K562 (cell line): Measurements from ENCODE around the gene ZDHHC18. TPM values are rescaled to one million over a fixed set of nuclear protein-coding genes. Genes with fewer than 3 reads are reported as not detected.

Experiments
- ASH1L ChIP-seq: fragments of 450-650 bp; IDR thresholded peaks from 2 replicates; pipeline ENCODE4 v1.6.1; 2018; ENCODE audit warnings: borderline replicate concordance, mild to moderate bottlenecking, low read depth; ENCODE audit not compliant: partially characterized antibody
- BRD4 ChIP-seq: fragments of 200-600 bp; sonication (generic); IDR thresholded peaks from 2 replicates; pipeline ENCODE4 v1.6.1; 2017; ENCODE audit warnings: inconsistent platforms
- BRD9 ChIP-seq: fragments of 450-650 bp; IDR thresholded peaks from 2 replicates; pipeline ENCODE4 v1.6.1; 2018; ENCODE audit warnings: low read depth; ENCODE audit not compliant: partially characterized antibody
- E2F3 ChIP-seq: fragments of 250-450 bp; sonication (Bioruptor Pico); IDR thresholded peaks from 2 replicates; pipeline ENCODE4 v1.4.0; 2020; ENCODE audit warnings: mild to moderate bottlenecking
- GABPB1 ChIP-seq: sonication (generic); formaldehyde crosslinking; IDR thresholded peaks from 2 replicates; pipeline ENCODE4 v1.8.0; 2022; ENCODE audit warnings: mild to moderate bottlenecking, missing genetic modification reagents
- GMEB1 ChIP-seq: fragments of 250-450 bp; sonication (Bioruptor Pico); IDR thresholded peaks from 2 replicates; pipeline ENCODE4 v1.4.0; 2020; ENCODE audit warnings: mild to moderate bottlenecking
- HBP1 ChIP-seq: fragments of 450-650 bp; formaldehyde crosslinking; IDR thresholded peaks from 2 replicates; pipeline ENCODE4 v1.4.0; 2022; ENCODE audit warnings: missing genetic modification characterization
- HDAC3 ChIP-seq: fragments of 450-650 bp; IDR thresholded peaks from 2 replicates; pipeline ENCODE4 v1.6.1; 2018; ENCODE audit warnings: borderline replicate concordance, mild to moderate bottlenecking, moderate library complexity; ENCODE audit not compliant: partially characterized antibody
- ID3 ChIP-seq, 2 experiments: fragments of 250-450 bp in 1 of 2; fragments of 450-650 bp in 1 of 2; sonication (Bioruptor Pico) in 1 of 2; IDR thresholded peaks; 2 replicates each; pipeline versions ENCODE4 v1.6.1 to v1.8.0; 2016 to 2021; ENCODE audit warnings: mild to moderate bottlenecking in 2 of 2, moderate library complexity in 2 of 2, missing compliant biosample characterization in 1 of 2, missing genetic modification characterization in 1 of 2
- MBD2 ChIP-seq: sonication (generic); IDR thresholded peaks from 2 replicates; pipeline ENCODE4 v1.6.1; 2016; ENCODE audit warnings: low read depth, borderline replicate concordance
- MTF1 ChIP-seq: fragments of 250-450 bp; sonication (Bioruptor Pico); IDR thresholded peaks from 2 replicates; pipeline ENCODE4 v1.9.0; 2021; ENCODE audit warnings: moderate library complexity, mild to moderate bottlenecking, inconsistent platforms, borderline replicate concordance
- NFXL1 ChIP-seq: fragments of 450-650 bp; formaldehyde crosslinking; IDR thresholded peaks from 2 replicates; pipeline ENCODE4 v1.4.0; 2021; ENCODE audit warnings: mild to moderate bottlenecking
- RAD21 ChIP-seq, 2 experiments: fragments of 250-450 bp in 1 of 2; fragments of 450-650 bp in 1 of 2; sonication (Bioruptor Pico) in 1 of 2; formaldehyde crosslinking in 1 of 2; IDR thresholded peaks in 1 of 2; conservative IDR thresholded peaks in 1 of 2; 2 replicates each; pipeline versions ENCODE4 v1.4.0 to v1.8.0; 2020 to 2022; ENCODE audit warnings: mild to moderate bottlenecking in 2 of 2, moderate library complexity in 1 of 2
- RB1 ChIP-seq: fragments of 450-650 bp; IDR thresholded peaks from 2 replicates; pipeline ENCODE4 v1.6.1; 2017; ENCODE audit warnings: low read depth, mild to moderate bottlenecking
- RHOXF2B ChIP-seq: fragments of 250-450 bp; sonication (Bioruptor Pico); conservative IDR thresholded peaks from 2 replicates; pipeline ENCODE4 v1.5.1; 2021
- SMAD4 ChIP-seq: fragments of 250-450 bp; sonication (Bioruptor Pico); conservative IDR thresholded peaks from 2 replicates; pipeline ENCODE4 v1.8.0; 2021; ENCODE audit warnings: inconsistent platforms, mild to moderate bottlenecking, moderate library complexity
- SREBF1 ChIP-seq: fragments of 150-350 bp; IDR thresholded peaks from 2 replicates; pipeline ENCODE4 v1.6.1; 2014; ENCODE audit warnings: antibody characterized with exemption, low read depth, low read length, borderline replicate concordance
- SRSF9 ChIP-seq: fragments of 200-400 bp; formaldehyde crosslinking; IDR thresholded peaks from 2 replicates; pipeline ENCODE4 v1.6.1; 2017; ENCODE audit warnings: low read depth, low read length, borderline replicate concordance
- STAT5B ChIP-seq: fragments of 250-450 bp; sonication (Bioruptor Pico); IDR thresholded peaks from 2 replicates; pipeline ENCODE4 v1.8.0; 2021; ENCODE audit warnings: mild to moderate bottlenecking, inconsistent platforms
- THRB ChIP-seq: fragments of 450-650 bp; formaldehyde crosslinking; conservative IDR thresholded peaks from 2 replicates; pipeline ENCODE4 v1.4.0; 2022; ENCODE audit warnings: mild to moderate bottlenecking, missing genetic modification characterization
- ZNF3 ChIP-seq: fragments of 250-450 bp; sonication (Bioruptor Pico); IDR thresholded peaks from 2 replicates; pipeline ENCODE4 v1.5.0; 2021; ENCODE audit warnings: mild to moderate bottlenecking, moderate library complexity
- ZNF384 ChIP-seq: IDR thresholded peaks from 2 replicates; pipeline ENCODE4 v1.6.1; 2012; ENCODE audit warnings: low read depth, low read length, improper control_type of control experiment
- ZNF695 ChIP-seq: fragments of 450-650 bp; formaldehyde crosslinking; IDR thresholded peaks from 2 replicates; pipeline ENCODE4 v1.4.0; 2020; ENCODE audit warnings: mild to moderate bottlenecking, moderate library complexity
- polyA plus RNA-seq, 8 experiments: library from polyadenylated mRNA; depleted of rRNA in 4 of 8; stranded (reverse) in 5 of 8; unstranded in 3 of 8; fragments of >200 nt; fragmentation: Nextera tagmentation in 2 of 8; fragmentation: Illumina TruSeq in 1 of 8; extraction: Ambion mirVana in 2 of 8; extraction: Trizol in 1 of 8; gene quantifications; 2 replicates each; pipeline versions ENCODE4 v1.2.1 to v1.2.3, GENCODE V29; 2011 to 2014; ENCODE audit warnings: inconsistent platforms in 1 of 8, missing spikeins in 1 of 8
- total RNA-seq, 7 experiments: library from RNA; depleted of rRNA in 6 of 7; stranded (reverse); fragments of >200 nt in 6 of 7; fragmentation: Illumina TruSeq in 2 of 7; extraction: Trizol in 2 of 7; gene quantifications; 2 replicates each; pipeline versions ENCODE4 v1.2.1 to v1.2.3, GENCODE V29; 2011 to 2021; ENCODE audit warnings: low replicate concordance in 1 of 7

The ZDHHC18 gene
- total and polyA plus RNA-seq, 9 of the 15 experiments (the other 6 are each of a cell fraction or from before 2014, with no cell fraction given) = 0.42 to 35.6 (median 15.8) TPM

GRCh38 chr1:26785611-26786436 is 40.7 kb upstream of the ZDHHC18 start (continued):
- TF ChIP-seq SREBF1 (no peak), GMEB1 (CRISPR knock-in tag) (0 out of 2 replicates have a peak, but pooled peaks have one; percentile 6), RHOXF2B (CRISPR knock-in tag) (no peak), SMAD4 (0 out of 2 replicates have a peak, but pooled peaks have one; percentile 38), NFXL1 (no peak), RAD21 (CRISPR knock-in tag; conservative IDR thresholded peaks at IDR 0.05 in 1 of 2, IDR thresholded peaks at IDR 0.05 in 1 of 2) (no peak), ID3 (CRISPR knock-in tag; IDR thresholded peaks at IDR 0.05) (no peak), ID3 (tag; IDR thresholded peaks at IDR 0.05) (no peak), E2F3 (CRISPR knock-in tag) (no peak), MBD2 (no peak), SRSF9 (no peak), HDAC3 (no peak), ZNF3 (CRISPR knock-in tag) (no peak), ASH1L (no peak), THRB (CRISPR knock-in tag) (peak; percentile 73), HBP1 (CRISPR knock-in tag) (no peak), BRD9 (peak; percentile 58), STAT5B (CRISPR knock-in tag) (no peak), ZNF695 (CRISPR knock-in tag) (no peak), MTF1 (CRISPR knock-in tag) (no peak), RB1 (no peak), ZNF384 (no peak), BRD4 (peak; percentile 24; the same call in 1 of the 2 replicates), GABPB1 (CRISPR knock-in tag) (peak; percentile 27; the same call in 1 of the 2 replicates)
